DMS114 treated with DMSO at 0.1 percent for 48 hours (cell line): ENCODE measurements around the gene PTPRN2.
"Not testable (repeated sequence)": the region's sequence is repeated elsewhere in the genome, so short reads cannot be mapped to it uniquely, and the experiment has no call there.

ENCODE experiments used
- DNase-seq: peaks from one replicate; lab custom pipeline; 2025; ENCODE audit not compliant: unreplicated experiment; lab: John Stamatoyannopoulos, UW

The PTPRN2 gene

GRCh38 chr7:158203948-158204347 is 383.7 kb downstream of the PTPRN2 start:
- not testable (repeated sequence) for DNase-seq

- DNase-seq = no peak
Measured at GRCh38 chr7:158194365-158194900, 393.2 kb downstream of the PTPRN2 start.

GRCh38 chr7:158193446-158193845 is 394.2 kb downstream of the PTPRN2 start:
- no peak for DNase-seq

GRCh38 chr7:158192956-158193355 is 394.7 kb downstream of the PTPRN2 start:
- no peak for DNase-seq

- no peak for DNase-seq
Measured at GRCh38 chr7:158192184-158192835, 395.3 kb downstream of the PTPRN2 start.

GRCh38 chr7:158191671-158192070 is 396.0 kb downstream of the PTPRN2 start:
- DNase-seq = no peak

- no peak for DNase-seq
Measured at GRCh38 chr7:158190756-158191155, 396.9 kb downstream of the PTPRN2 start.

GRCh38 chr7:158188676-158189075 is 398.9 kb downstream of the PTPRN2 start:
- no peak for DNase-seq

- no peak for DNase-seq
Measured at GRCh38 chr7:158187694-158187994, 400.0 kb downstream of the PTPRN2 start.

- no peak for DNase-seq
Measured at GRCh38 chr7:158186864-158187693, 400.5 kb downstream of the PTPRN2 start.

GRCh38 chr7:158186406-158186805 is 401.2 kb downstream of the PTPRN2 start:
- no peak for DNase-seq

- no peak for DNase-seq
Measured at GRCh38 chr7:158185653-158186052, 402.0 kb downstream of the PTPRN2 start.

GRCh38 chr7:158183431-158183830 is 404.2 kb downstream of the PTPRN2 start:
- no peak for DNase-seq

- no peak for DNase-seq
Measured at GRCh38 chr7:158176561-158177173, 411.0 kb downstream of the PTPRN2 start.

GRCh38 chr7:158175779-158176178 is 411.8 kb downstream of the PTPRN2 start:
- DNase-seq = no peak

- no peak for DNase-seq
Measured at GRCh38 chr7:158174947-158175346, 412.7 kb downstream of the PTPRN2 start.

- no peak for DNase-seq
Measured at GRCh38 chr7:158167373-158167772, 420.2 kb downstream of the PTPRN2 start.

GRCh38 chr7:158166386-158167340 is 421.0 kb downstream of the PTPRN2 start:
- DNase-seq = no peak

GRCh38 chr7:158165711-158166110 is 421.9 kb downstream of the PTPRN2 start:
- no peak for DNase-seq
